HepG2 (cell line): ENCODE measurements around the gene MSRB2. TPM values are rescaled to one million over a fixed set of nuclear protein-coding genes. Genes with fewer than 3 reads are reported as not detected.

Experiments
- BCL3 ChIP-seq: sonication (generic); formaldehyde crosslinking; IDR thresholded peaks from 2 replicates; pipeline ENCODE4 v1.5.1; 2020; ENCODE audit warnings: mild to moderate bottlenecking, missing genetic modification reagents, moderate library complexity
- CBX2 ChIP-seq, 2 experiments: fragments of 200-600 bp in 1 of 2; sonication (generic); formaldehyde crosslinking in 1 of 2; IDR thresholded peaks; 2 replicates each; pipeline versions ENCODE4 v1.7.0 to v1.8.1; 2018 to 2022; ENCODE audit warnings: low read depth in 2 of 2, low read length in 1 of 2, mild to moderate bottlenecking in 1 of 2, missing genetic modification reagents in 1 of 2
- GATA4 ChIP-seq: sonication (generic); IDR thresholded peaks from 2 replicates; pipeline ENCODE4 v1.6.1; 2016; ENCODE audit warnings: antibody characterized with exemption, low read depth, borderline replicate concordance
- GMEB1 ChIP-seq: sonication (generic); formaldehyde crosslinking; IDR thresholded peaks from 2 replicates; pipeline ENCODE4 v1.5.1; 2020; ENCODE audit warnings: missing genetic modification reagents, mild to moderate bottlenecking, borderline replicate concordance
- KDM6A ChIP-seq: IDR thresholded peaks from 2 replicates; pipeline ENCODE4 v1.6.1; 2016; ENCODE audit warnings: low read depth
- MIER3 ChIP-seq: IDR thresholded peaks from 2 replicates; pipeline ENCODE4 v1.6.1; 2016; ENCODE audit warnings: missing compliant biosample characterization, borderline replicate concordance
- RBM22 ChIP-seq: fragments of 200-400 bp; formaldehyde crosslinking; optimal IDR thresholded peaks from 2 replicates; pipeline ENCODE3; 2017; ENCODE audit warnings: mild to moderate bottlenecking, low read length, moderate library complexity
- TAF1 ChIP-seq: sonication (generic); formaldehyde crosslinking; IDR thresholded peaks from 2 replicates; pipeline ENCODE4 v1.4.0; 2020; ENCODE audit warnings: missing genetic modification reagents
- ZNF224 ChIP-seq: sonication (generic); formaldehyde crosslinking; IDR thresholded peaks from 2 replicates; pipeline ENCODE4 v1.5.0; 2020; ENCODE audit warnings: mild to moderate bottlenecking, missing genetic modification reagents
- ZNF484 ChIP-seq: sonication (generic); formaldehyde crosslinking; IDR thresholded peaks from 2 replicates; pipeline ENCODE4 v1.5.1; 2020; ENCODE audit warnings: mild to moderate bottlenecking, low read depth, missing genetic modification reagents, borderline replicate concordance
- ZNF556 ChIP-seq: sonication (generic); formaldehyde crosslinking; IDR thresholded peaks from 2 replicates; pipeline ENCODE4 v1.4.0; 2020; ENCODE audit warnings: mild to moderate bottlenecking, missing genetic modification reagents, borderline replicate concordance
- polyA plus RNA-seq, 8 experiments: library from polyadenylated mRNA; depleted of rRNA in 3 of 8; stranded (reverse) in 7 of 8; unstranded in 1 of 8; fragments of >200 nt; fragmentation: Illumina TruSeq in 4 of 8; extraction: Trizol in 4 of 8; gene quantifications; 2 replicates each; pipeline versions ENCODE4 v1.2.1 to v1.2.3, GENCODE V29; 2011 to 2016; ENCODE audit warnings: low read depth in 4 of 8, missing spikeins in 1 of 8, mixed read lengths in 1 of 8; ENCODE audit not compliant: insufficient read depth in 1 of 8
- total RNA-seq, 5 experiments: library from RNA; depleted of rRNA; stranded (reverse); fragments of >200 nt; fragmentation: Illumina TruSeq; extraction: Trizol; gene quantifications; 2 replicates each; pipeline ENCODE4 v1.2.3, GENCODE V29; 2016; ENCODE audit warnings: low read depth in 1 of 5
- TF ChIP-seq, protein P1 (sequence below): sonication (generic); formaldehyde crosslinking; IDR thresholded peaks from 2 replicates; pipeline ENCODE4 v1.4.0; 2020; ENCODE audit warnings: missing genetic modification reagents, mild to moderate bottlenecking, borderline replicate concordance
- TF ChIP-seq, protein P2 (sequence below): sonication (generic); formaldehyde crosslinking; IDR thresholded peaks from 2 replicates; pipeline ENCODE4 v1.4.0; 2020; ENCODE audit warnings: missing genetic modification reagents
- TF ChIP-seq, protein P3 (sequence below): sonication (generic); formaldehyde crosslinking; IDR thresholded peaks from 2 replicates; pipeline ENCODE4 v1.5.0; 2020; ENCODE audit warnings: mild to moderate bottlenecking, missing genetic modification reagents

The MSRB2 gene
- total and polyA plus RNA-seq, 2 of the 13 experiments (the other 11 are each of a cell fraction or from before 2014, with no cell fraction given), result 8.3 to 22.1 TPM

- TF ChIP-seq ZNF484 (CRISPR knock-in tag), result no peak
- TF ChIP-seq TAF1 (CRISPR knock-in tag), result no peak
- TF ChIP-seq MIER3 (CRISPR knock-in tag), result no peak
- no peak for TF ChIP-seq RBM22
- TF ChIP-seq, protein P1, sequence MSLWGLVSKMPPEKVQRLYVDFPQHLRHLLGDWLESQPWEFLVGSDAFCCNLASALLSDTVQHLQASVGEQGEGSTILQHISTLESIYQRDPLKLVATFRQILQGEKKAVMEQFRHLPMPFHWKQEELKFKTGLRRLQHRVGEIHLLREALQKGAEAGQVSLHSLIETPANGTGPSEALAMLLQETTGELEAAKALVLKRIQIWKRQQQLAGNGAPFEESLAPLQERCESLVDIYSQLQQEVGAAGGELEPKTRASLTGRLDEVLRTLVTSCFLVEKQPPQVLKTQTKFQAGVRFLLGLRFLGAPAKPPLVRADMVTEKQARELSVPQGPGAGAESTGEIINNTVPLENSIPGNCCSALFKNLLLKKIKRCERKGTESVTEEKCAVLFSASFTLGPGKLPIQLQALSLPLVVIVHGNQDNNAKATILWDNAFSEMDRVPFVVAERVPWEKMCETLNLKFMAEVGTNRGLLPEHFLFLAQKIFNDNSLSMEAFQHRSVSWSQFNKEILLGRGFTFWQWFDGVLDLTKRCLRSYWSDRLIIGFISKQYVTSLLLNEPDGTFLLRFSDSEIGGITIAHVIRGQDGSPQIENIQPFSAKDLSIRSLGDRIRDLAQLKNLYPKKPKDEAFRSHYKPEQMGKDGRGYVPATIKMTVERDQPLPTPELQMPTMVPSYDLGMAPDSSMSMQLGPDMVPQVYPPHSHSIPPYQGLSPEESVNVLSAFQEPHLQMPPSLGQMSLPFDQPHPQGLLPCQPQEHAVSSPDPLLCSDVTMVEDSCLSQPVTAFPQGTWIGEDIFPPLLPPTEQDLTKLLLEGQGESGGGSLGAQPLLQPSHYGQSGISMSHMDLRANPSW (CRISPR knock-in tag), result no peak
- TF ChIP-seq GMEB1 (CRISPR knock-in tag), result no peak
- TF ChIP-seq KDM6A, result no peak
- TF ChIP-seq ZNF556 (CRISPR knock-in tag), result no peak
- no peak for TF ChIP-seq CBX2 (IDR thresholded peaks at IDR 0.05; ENCODE audit: low read depth, low read length)
- TF ChIP-seq CBX2 (CRISPR knock-in tag; IDR thresholded peaks at IDR 0.05; ENCODE audit: low read depth), result no peak
- TF ChIP-seq, protein P2, sequence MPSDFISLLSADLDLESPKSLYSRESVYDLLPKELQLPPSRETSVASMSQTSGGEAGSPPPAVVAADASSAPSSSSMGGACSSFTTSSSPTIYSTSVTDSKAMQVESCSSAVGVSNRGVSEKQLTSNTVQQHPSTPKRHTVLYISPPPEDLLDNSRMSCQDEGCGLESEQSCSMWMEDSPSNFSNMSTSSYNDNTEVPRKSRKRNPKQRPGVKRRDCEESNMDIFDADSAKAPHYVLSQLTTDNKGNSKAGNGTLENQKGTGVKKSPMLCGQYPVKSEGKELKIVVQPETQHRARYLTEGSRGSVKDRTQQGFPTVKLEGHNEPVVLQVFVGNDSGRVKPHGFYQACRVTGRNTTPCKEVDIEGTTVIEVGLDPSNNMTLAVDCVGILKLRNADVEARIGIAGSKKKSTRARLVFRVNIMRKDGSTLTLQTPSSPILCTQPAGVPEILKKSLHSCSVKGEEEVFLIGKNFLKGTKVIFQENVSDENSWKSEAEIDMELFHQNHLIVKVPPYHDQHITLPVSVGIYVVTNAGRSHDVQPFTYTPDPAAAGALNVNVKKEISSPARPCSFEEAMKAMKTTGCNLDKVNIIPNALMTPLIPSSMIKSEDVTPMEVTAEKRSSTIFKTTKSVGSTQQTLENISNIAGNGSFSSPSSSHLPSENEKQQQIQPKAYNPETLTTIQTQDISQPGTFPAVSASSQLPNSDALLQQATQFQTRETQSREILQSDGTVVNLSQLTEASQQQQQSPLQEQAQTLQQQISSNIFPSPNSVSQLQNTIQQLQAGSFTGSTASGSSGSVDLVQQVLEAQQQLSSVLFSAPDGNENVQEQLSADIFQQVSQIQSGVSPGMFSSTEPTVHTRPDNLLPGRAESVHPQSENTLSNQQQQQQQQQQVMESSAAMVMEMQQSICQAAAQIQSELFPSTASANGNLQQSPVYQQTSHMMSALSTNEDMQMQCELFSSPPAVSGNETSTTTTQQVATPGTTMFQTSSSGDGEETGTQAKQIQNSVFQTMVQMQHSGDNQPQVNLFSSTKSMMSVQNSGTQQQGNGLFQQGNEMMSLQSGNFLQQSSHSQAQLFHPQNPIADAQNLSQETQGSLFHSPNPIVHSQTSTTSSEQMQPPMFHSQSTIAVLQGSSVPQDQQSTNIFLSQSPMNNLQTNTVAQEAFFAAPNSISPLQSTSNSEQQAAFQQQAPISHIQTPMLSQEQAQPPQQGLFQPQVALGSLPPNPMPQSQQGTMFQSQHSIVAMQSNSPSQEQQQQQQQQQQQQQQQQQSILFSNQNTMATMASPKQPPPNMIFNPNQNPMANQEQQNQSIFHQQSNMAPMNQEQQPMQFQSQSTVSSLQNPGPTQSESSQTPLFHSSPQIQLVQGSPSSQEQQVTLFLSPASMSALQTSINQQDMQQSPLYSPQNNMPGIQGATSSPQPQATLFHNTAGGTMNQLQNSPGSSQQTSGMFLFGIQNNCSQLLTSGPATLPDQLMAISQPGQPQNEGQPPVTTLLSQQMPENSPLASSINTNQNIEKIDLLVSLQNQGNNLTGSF, result peak; percentile 58; the same call in 1 of the 2 replicates
- TF ChIP-seq, protein P3, sequence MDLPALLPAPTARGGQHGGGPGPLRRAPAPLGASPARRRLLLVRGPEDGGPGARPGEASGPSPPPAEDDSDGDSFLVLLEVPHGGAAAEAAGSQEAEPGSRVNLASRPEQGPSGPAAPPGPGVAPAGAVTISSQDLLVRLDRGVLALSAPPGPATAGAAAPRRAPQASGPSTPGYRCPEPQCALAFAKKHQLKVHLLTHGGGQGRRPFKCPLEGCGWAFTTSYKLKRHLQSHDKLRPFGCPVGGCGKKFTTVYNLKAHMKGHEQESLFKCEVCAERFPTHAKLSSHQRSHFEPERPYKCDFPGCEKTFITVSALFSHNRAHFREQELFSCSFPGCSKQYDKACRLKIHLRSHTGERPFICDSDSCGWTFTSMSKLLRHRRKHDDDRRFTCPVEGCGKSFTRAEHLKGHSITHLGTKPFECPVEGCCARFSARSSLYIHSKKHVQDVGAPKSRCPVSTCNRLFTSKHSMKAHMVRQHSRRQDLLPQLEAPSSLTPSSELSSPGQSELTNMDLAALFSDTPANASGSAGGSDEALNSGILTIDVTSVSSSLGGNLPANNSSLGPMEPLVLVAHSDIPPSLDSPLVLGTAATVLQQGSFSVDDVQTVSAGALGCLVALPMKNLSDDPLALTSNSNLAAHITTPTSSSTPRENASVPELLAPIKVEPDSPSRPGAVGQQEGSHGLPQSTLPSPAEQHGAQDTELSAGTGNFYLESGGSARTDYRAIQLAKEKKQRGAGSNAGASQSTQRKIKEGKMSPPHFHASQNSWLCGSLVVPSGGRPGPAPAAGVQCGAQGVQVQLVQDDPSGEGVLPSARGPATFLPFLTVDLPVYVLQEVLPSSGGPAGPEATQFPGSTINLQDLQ (CRISPR knock-in tag), result no peak
- TF ChIP-seq BCL3 (CRISPR knock-in tag), result no peak
- TF ChIP-seq ZNF224 (CRISPR knock-in tag), result no peak
- no peak for TF ChIP-seq GATA4
These were observed 76.0 kb downstream of the MSRB2 start (continued) for GRCh38 chr10:23171232-23171876.
